Testis (tissue), 2 donors: ENCODE data around the gene NDUFA8.

ENCODE experiments used
- POLR2A ChIP-seq: fragments of 450-650 bp; IDR thresholded peaks from one replicate; pipeline ENCODE4 v1.6.1; 2017; ENCODE audit warnings: antibody characterized with exemption, mild to moderate bottlenecking, moderate library complexity
- TF ChIP-seq, protein P1 (sequence below), 3 experiments: fragments of 450-650 bp in 2 of 3; fragments of 200-600 bp in 1 of 3; sonication (generic) in 1 of 3; IDR thresholded peaks; one replicate each; pipeline ENCODE4 v1.5.1; 2016 to 2019; ENCODE audit warnings: antibody characterized with exemption in 3 of 3, mild to moderate bottlenecking in 2 of 3, moderate library complexity in 1 of 3

DNA sequence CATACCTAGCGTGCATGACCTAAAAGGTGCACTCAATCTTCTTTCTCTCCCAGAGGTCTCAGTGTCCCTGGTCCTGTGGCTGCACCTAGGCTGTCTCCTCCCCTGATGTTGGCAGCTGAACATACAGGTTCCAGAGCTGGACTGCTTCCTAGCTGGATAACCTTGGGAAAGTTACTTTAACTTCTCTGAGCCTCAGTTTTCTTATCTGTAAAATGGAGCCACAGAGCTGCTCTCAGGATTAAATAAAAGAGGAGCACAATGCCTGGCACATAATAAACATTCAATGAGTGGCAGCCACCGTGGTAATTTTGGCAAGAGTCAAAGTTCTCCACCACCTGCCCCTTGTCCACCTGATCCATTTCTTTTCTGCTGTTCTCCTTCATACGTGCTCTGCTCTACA lies 14.1 kb upstream of the NDUFA8 start:
- TF ChIP-seq, protein P1, sequence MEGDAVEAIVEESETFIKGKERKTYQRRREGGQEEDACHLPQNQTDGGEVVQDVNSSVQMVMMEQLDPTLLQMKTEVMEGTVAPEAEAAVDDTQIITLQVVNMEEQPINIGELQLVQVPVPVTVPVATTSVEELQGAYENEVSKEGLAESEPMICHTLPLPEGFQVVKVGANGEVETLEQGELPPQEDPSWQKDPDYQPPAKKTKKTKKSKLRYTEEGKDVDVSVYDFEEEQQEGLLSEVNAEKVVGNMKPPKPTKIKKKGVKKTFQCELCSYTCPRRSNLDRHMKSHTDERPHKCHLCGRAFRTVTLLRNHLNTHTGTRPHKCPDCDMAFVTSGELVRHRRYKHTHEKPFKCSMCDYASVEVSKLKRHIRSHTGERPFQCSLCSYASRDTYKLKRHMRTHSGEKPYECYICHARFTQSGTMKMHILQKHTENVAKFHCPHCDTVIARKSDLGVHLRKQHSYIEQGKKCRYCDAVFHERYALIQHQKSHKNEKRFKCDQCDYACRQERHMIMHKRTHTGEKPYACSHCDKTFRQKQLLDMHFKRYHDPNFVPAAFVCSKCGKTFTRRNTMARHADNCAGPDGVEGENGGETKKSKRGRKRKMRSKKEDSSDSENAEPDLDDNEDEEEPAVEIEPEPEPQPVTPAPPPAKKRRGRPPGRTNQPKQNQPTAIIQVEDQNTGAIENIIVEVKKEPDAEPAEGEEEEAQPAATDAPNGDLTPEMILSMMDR (IDR thresholded peaks at IDR 0.05) = no peak
- TF ChIP-seq POLR2A = no peak
